Muscle of arm (tissue), 12 donors: ENCODE data around the gene LDLRAD3. TPM values are rescaled to one million over a fixed set of nuclear protein-coding genes. Genes with fewer than 3 reads are reported as not detected.
A peak's percentile ranks its signal among the peaks of the same experiment; 100 is the strongest.

Source experiments
- DNase-seq: peaks from one replicate; pipeline ENCODE4 v3.0.0-alpha.2; 2013
- polyA plus RNA-seq, 12 donors: library from polyadenylated mRNA; unstranded; fragments of 120-200 nt; gene quantifications; one replicate each; pipeline ENCODE4 v1.2.1, GENCODE V29; 2013; ENCODE audit not compliant: insufficient read length in 12 of 12

Gene LDLRAD3
- polyA plus RNA-seq, 12 donors, result 18.9 to 29.9 (median 25.4) TPM; not detected in 1

GRCh38 chr11:36130401-36130800 lies 186.5 kb downstream of the LDLRAD3 start:
- DNase-seq, result no peak

GRCh38 chr11:36131721-36132397 lies 188.0 kb downstream of the LDLRAD3 start:
- DNase-seq, result peak; percentile 77

GRCh38 chr11:36132940-36133339 lies 189.1 kb downstream of the LDLRAD3 start:
- DNase-seq, result no peak

GRCh38 chr11:36135076-36135475 lies 191.2 kb downstream of the LDLRAD3 start:
- no peak for DNase-seq

- no peak for DNase-seq
Observed at GRCh38 chr11:36139767-36140166, 195.9 kb downstream of the LDLRAD3 start.

- DNase-seq, result no peak
Observed at GRCh38 chr11:36141196-36141953, 197.5 kb downstream of the LDLRAD3 start.

- no peak for DNase-seq
Observed at GRCh38 chr11:36141956-36142355, 198.1 kb downstream of the LDLRAD3 start.

- DNase-seq, result no peak
Observed at GRCh38 chr11:36142439-36142838, 198.6 kb downstream of the LDLRAD3 start.

- DNase-seq, result no peak
Observed at GRCh38 chr11:36142879-36143278, 199.0 kb downstream of the LDLRAD3 start.

- no peak for DNase-seq
Observed at GRCh38 chr11:36146437-36146836, 202.6 kb downstream of the LDLRAD3 start.

- no peak for DNase-seq
Observed at GRCh38 chr11:36147491-36147890, 203.6 kb downstream of the LDLRAD3 start.

GRCh38 chr11:36148701-36149100 lies 204.8 kb downstream of the LDLRAD3 start:
- DNase-seq, result no peak

GRCh38 chr11:36149538-36150242 lies 205.8 kb downstream of the LDLRAD3 start:
- no peak for DNase-seq

- DNase-seq, result no peak
Observed at GRCh38 chr11:36150986-36151385, 207.1 kb downstream of the LDLRAD3 start.

- no peak for DNase-seq
Observed at GRCh38 chr11:36151933-36152580, 208.2 kb downstream of the LDLRAD3 start.

- no peak for DNase-seq
Observed at GRCh38 chr11:36153551-36153950, 209.7 kb downstream of the LDLRAD3 start.

GRCh38 chr11:36155124-36155561 lies 211.3 kb downstream of the LDLRAD3 start:
- DNase-seq, result no peak

- DNase-seq, result no peak
Observed at GRCh38 chr11:36155770-36156160, 211.9 kb downstream of the LDLRAD3 start.

- DNase-seq, result no peak
Observed at GRCh38 chr11:36156161-36156816, 212.4 kb downstream of the LDLRAD3 start.

GRCh38 chr11:36156817-36157519 lies 213.1 kb downstream of the LDLRAD3 start:
- DNase-seq, result no peak

- no peak for DNase-seq
Observed at GRCh38 chr11:36160091-36160490, 216.2 kb downstream of the LDLRAD3 start.
